Thymus (tissue), 11 donors: Measurements from ENCODE around the gene NTN5. TPM values are rescaled to one million over a fixed set of nuclear protein-coding genes. Genes with fewer than 3 reads are reported as not detected.

Experiments used
- DNase-seq, 9 donors: peaks; one replicate each; pipeline ENCODE4 v3.0.0-alpha.2; 2013; ENCODE audit warnings: low spot score in 9 of 9, low read depth in 6 of 9, missing footprints in 1 of 9
- H3K27ac ChIP-seq, 2 donors: one replicate each; pipeline ENCODE4 v1.5.1; 2013; ENCODE audit warnings: control low read depth in 1 of 2, low read depth in 1 of 2, low read length in 1 of 2, mild to moderate bottlenecking in 1 of 2, moderate library complexity in 1 of 2
- H3K27me3 ChIP-seq, 2 donors: one replicate each; pipeline ENCODE4 v1.5.1; 2013; ENCODE audit warnings: low read length in 1 of 2; ENCODE audit not compliant: control insufficient read depth in 2 of 2, insufficient read depth in 1 of 2
- H3K36me3 ChIP-seq, 2 donors: one replicate each; pipeline ENCODE4 v1.5.1; 2013; ENCODE audit warnings: low read length in 1 of 2, mild to moderate bottlenecking in 1 of 2, moderate library complexity in 1 of 2; ENCODE audit not compliant: control insufficient read depth in 2 of 2, insufficient read depth in 2 of 2
- H3K4me1 ChIP-seq, 2 donors: one replicate each; pipeline ENCODE4 v1.5.1; 2013; ENCODE audit warnings: low read length in 2 of 2; ENCODE audit not compliant: control insufficient read depth in 2 of 2, insufficient read depth in 2 of 2
- H3K4me3 ChIP-seq, 2 donors: one replicate each; pipeline ENCODE4 v1.5.1; 2013; ENCODE audit warnings: low read length in 2 of 2, control low read depth in 1 of 2, mild to moderate bottlenecking in 1 of 2
- H3K9me3 ChIP-seq, 2 donors: one replicate each; pipeline ENCODE4 v1.5.1; 2013; ENCODE audit warnings: low read length in 1 of 2, mild to moderate bottlenecking in 1 of 2; ENCODE audit not compliant: control insufficient read depth in 2 of 2, insufficient read depth in 1 of 2
- WGBS: extraction: QIAGEN DNeasy Blood & Tissue Kit; methylation state at CpG from one replicate; pipeline ENCODE4 v1.1.7; 2013; 5-methylcytosine and 5-hydroxymethylcytosine counted together
- polyA plus RNA-seq: library from polyadenylated mRNA; stranded (reverse); fragments of 200-250 nt; gene quantifications from one replicate; pipeline ENCODE4 v1.2.3, GENCODE V29; 2013
- total RNA-seq: library from RNA; stranded (reverse); fragments of 120-200 nt; gene quantifications from one replicate; pipeline ENCODE4 v1.2.4, GENCODE V29; 2013
- donor health status: healthy.

NTN5 gene
- total and polyA plus RNA-seq, 2 donors = 0.09 to 3.5 TPM

DNA sequence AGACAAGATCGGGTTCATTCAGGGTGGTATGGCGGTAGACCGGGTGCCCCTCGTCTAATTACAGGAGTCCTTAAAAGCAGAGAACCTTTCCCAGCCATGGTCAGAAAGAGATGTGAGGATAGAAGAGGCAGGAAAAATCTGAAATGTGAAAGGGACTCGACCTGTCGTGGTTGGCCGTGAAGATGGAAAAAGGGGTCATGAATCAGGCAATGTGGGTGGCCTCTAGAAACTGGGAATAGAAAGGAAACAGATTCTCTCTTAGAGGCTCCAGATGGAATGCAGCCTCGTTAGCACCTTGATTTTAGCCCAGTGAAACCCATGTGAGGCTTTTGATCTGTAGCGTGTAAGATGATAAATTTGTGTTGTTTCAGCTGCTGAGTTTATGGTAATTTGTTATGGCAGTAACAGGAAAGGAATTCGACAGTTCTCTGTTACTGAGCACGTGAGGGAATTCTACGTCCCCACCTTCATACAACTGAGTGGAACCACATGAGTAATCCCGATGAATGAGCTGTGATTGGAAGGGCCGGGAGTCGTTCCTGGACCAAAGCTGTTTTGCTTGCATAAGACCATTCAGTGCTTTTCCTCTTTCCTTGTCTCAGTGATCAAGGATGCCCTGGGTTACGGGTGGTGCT, 15.9 kb downstream of the NTN5 start:
- Histone ChIP-seq H3K36me3 (no peaks in the 10 kb centered on the region), H3K4me3 (no peak overlapping the region), H3K27me3 (peaks cover 0 to 6% of the 10 kb centered on the region in 2 donors), H3K27ac (no peak overlapping the region), H3K4me1 (peaks cover 22 to 24% of the 10 kb centered on the region in 2 donors), H3K9me3 (peaks cover 0 to 6% of the 10 kb centered on the region in 2 donors)
- DNase-seq = no peak
- 84% methylated on average over 16 of the region's 16 CpGs for WGBS

DNA sequence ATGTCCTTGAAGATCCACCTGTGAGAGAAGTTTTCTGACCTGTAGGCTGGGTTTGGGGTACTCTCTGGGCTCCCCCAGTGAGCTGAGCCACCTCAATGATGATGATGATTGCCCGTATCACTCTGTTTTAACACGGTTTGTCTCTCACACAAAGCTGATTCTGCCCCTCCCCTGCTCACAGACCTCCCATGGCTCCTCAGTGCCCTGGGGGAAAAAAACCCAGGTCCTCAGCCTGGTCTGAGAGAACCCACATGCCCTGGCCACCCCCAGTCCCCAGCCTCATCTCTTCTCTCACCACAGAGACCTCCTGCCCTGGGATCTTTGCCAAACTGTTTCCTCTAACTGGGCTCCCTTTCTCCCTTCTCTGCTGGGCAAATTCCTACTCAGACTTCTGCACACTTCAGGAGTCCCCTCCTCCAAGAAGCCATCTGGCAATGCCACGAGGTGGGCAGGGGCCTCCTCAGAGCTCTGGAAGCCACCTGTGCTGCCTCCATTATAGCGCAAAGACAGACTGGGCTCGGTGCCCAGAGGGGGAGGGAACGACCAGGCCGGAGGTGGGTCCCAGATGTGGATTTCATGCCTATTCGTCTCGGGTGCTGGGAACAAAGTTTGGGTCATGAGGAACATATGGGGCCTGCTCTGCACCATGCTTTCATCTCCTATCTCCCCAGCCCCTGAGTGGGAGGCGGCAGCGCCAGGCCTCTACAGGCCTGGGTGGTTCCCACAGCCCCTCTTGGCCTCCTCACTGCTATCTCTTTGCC, 18.3 kb downstream of the NTN5 start:
- H3K27ac ChIP-seq = peak overlapping the region; percentile 21 to 68
- WGBS = 19% methylated on average over 11 of the region's 11 CpGs
- peaks cover 16% of the 10 kb centered on the region in 2 donors for H3K4me1 ChIP-seq
- peaks cover 0 to 6% of the 10 kb centered on the region in 2 donors for H3K27me3 ChIP-seq
- H3K36me3 ChIP-seq = no peaks in the 10 kb centered on the region
- H3K4me3 ChIP-seq = no peak overlapping the region
- H3K9me3 ChIP-seq = no peaks in the 10 kb centered on the region
- DNase-seq = peak in 1 of 9 donors; percentile 50

DNA sequence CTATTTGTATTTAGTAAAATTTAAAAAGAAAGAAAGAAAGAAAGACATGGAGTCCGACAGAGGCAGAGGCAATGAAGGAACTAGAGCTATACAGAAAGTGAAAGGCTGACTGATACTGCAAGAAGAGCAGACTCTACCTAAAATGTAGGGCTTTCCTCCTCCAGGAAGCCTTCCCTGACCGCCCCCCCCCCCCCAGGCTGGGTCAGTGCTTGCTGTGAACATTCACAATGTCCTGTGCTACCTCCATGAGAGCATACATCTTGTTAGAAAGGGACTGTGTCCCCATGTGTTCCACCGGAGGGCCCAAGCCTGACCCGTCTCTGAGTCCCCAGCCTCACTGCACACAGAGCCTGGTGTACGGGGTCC, 21.2 kb downstream of the NTN5 start:
- Histone ChIP-seq H3K4me3 (no peak overlapping the region), H3K27ac (no peak overlapping the region), H3K4me1 (peaks cover 30 to 43% of the 10 kb centered on the region in 2 donors), H3K27me3 (no peaks in the 10 kb centered on the region), H3K36me3 (no peaks in the 10 kb centered on the region), H3K9me3 (no peaks in the 10 kb centered on the region)
- WGBS = 88% methylated on average over 5 of the region's 5 CpGs
- DNase-seq = no peak

DNA sequence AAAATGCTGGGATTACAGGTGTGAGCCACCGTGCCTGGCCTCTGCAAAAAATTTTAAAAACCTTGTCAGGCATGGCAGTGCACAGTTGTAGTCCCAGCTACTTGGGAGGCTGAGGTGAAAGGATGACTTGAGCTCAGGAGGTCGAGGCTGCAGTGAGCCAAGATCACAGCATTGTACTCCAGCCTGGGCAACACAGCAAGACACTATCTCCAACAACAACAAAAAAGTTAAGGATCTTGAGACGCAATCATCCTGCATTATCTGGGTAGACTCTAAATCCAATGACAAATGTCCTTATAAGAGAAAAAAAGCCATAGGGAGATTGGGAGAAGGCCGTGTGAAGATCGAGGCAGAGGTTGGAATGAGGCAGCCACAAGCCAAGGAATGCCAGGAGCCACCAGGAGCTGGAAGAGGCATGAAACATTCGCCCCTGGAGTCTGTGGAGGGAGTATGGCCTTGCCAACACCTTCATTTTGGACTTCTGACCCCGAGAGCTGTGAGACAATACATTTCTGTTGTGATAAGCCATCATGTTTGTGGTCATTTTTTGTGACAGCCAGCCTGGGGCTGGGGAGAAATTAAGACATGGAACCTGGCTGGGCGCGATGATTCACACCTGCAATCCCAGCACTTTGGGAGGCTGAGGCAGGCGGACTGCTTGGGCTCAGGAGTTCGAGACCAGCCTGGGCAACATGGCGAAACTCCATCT, 21.7 kb downstream of the NTN5 start:
- Histone ChIP-seq H3K36me3 (no peaks in the 10 kb centered on the region), H3K27me3 (peaks cover 0 to under 1% of the 10 kb centered on the region in 2 donors), H3K4me3 (no peak overlapping the region), H3K27ac (no peak overlapping the region), H3K4me1 (peaks cover 30 to 45% of the 10 kb centered on the region in 2 donors), H3K9me3 (no peaks in the 10 kb centered on the region)
- WGBS = 98% methylated on average over 12 of the region's 12 CpGs
- DNase-seq = no peak

DNA sequence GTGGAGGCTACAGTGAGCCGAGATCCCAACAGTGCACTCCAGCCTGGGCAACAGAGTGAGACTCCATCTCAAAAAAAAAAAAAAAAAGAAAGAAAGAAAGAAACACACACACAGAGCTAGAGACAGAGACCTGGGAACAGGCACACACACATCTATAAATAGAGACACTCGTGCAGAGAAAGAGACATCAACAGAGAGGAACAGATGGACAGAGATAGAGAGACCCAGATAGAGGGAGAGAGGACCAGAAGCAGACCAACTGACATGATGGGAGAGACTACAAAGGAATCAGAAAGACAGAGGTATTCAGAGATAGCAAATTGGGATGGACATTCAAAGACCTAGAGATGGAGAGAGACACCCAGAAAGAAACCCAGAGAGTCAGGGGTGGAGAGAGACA, 24.7 kb downstream of the NTN5 start:
- H3K36me3 ChIP-seq = no peaks in the 10 kb centered on the region
- no peak for DNase-seq
- H3K4me1 ChIP-seq = peaks cover 25 to 57% of the 10 kb centered on the region in 2 donors
- peaks cover 0 to 11% of the 10 kb centered on the region in 2 donors for H3K27me3 ChIP-seq
- WGBS = 72% methylated on average over 2 of the region's 2 CpGs
- no peaks in the 10 kb centered on the region for H3K9me3 ChIP-seq
- peak overlapping the region; percentile 18 to 44 for H3K27ac ChIP-seq
- no peak overlapping the region for H3K4me3 ChIP-seq

DNA sequence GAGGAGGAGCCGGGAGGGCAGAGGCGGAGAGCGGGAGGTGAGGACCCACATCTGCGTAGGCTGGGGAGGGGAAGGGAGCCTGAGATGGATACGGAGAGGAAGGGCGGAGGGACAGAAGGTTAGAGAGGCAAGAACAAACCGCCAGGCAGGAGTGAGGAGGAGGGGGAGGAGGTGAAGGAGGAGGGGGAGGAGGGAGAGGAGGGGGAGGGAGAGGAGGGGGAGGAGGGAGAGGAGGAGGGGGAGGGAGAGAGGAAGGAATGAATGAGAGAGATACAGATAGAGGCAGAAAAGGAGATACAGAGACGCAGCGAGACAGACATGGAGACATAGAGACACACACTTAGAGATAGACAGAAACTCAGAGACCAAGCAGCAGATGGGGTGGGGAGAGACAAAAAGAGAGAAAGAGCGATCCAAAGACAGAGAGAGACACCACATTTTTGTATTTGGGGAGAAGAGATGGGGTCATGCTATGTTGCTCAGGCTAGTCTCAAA, 26.0 kb downstream of the NTN5 start:
- Histone ChIP-seq H3K27me3 (peaks cover 0 to 11% of the 10 kb centered on the region in 2 donors), H3K36me3 (no peaks in the 10 kb centered on the region), H3K9me3 (no peaks in the 10 kb centered on the region), H3K27ac (peak overlapping the region; percentile 76 to 90), H3K4me1 (peaks cover 24 to 54% of the 10 kb centered on the region in 2 donors), H3K4me3 (peak overlapping the region; percentile 55 to 65)
- 14% methylated on average over 7 of the region's 10 CpGs for WGBS
- peak in 1 of 9 donors; percentile 43 for DNase-seq

DNA sequence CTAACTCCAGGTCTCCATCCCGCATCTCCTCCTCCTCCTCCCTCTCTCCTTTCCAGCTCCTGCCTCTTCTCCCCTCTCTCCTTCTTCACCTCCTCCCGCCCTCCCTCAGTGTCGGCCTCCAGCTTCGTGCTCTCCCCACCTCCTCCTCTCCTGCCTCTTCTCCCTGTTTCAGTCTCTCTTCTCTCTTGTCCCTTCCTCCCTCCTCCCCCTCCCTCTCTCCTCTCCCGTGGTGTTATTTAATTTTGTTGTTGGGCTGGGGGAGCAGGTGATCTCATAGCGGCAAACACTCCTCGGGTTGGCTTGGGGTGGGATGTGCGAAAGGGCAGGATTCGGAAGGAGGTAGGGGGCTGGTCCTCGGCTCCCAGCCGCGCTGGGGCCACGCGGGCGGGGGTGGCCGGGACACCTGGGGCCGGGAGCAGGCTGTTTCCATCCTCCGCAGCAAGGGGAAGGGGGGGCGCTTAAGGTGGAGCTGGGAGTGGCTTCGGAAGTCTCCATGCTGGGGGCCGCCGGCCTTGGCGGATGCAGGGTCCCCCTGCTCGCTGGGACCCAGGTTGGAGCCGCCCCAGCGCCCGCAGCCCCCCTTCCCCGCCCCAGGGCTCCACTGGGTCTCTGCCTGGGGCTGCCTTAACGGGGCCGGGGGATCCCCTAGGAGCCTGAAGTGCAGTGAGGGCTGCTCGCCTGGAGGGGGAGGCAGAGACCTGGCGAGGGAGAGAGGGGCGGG, 26.7 kb downstream of the NTN5 start, which contains the start of gene CA11:
CA11 (minus strand) TSS at position 187 of the 721 bp plus-strand sequence. CDS start 555 bp downstream, outside the sequence.
- Histone ChIP-seq H3K9me3 (no peaks in the 10 kb centered on the region), H3K4me3 (peak within 1 kb of the TSS; percentile 55 to 65), H3K27ac (peak within 1 kb of the TSS; percentile 76 to 90), H3K27me3 (peaks cover 0 to 11% of the 10 kb centered on the region in 2 donors), H3K4me1 (peaks cover 24 to 54% of the 10 kb centered on the region in 2 donors), H3K36me3 (no peaks in the 10 kb centered on the region)
- WGBS = under 1% methylated on average over 33 of the region's 33 CpGs
- DNase-seq = peak in 8 of 9 donors; percentile 86 to 96 (median 90)

DNA sequence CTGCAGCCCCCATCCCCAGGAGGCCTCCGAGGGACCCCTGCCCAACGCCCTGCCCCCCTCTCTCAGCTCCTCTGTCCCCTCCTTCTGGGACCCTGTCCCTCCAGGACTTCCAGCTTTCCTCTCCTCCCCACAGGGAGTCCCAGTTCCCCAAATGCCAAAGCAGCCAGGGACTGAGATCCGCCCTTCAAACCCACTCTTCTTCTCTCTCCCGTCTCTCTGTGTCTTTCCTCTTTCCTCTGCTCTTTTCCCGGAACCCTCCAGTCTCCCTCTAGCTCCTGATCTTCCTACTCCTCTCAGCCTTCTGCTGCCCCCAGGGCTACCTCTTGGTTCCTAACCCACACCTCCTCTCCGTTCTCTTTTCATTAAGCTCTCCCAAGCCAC, 27.2 kb downstream of the NTN5 start:
- DNase-seq = peak in 1 of 9 donors; percentile 52
- Histone ChIP-seq H3K36me3 (no peaks in the 10 kb centered on the region), H3K27me3 (peaks cover 0 to 11% of the 10 kb centered on the region in 2 donors), H3K9me3 (no peaks in the 10 kb centered on the region), H3K27ac (peak overlapping the region; percentile 76 to 90), H3K4me3 (peak overlapping the region; percentile 55 to 65), H3K4me1 (peaks cover 24 to 54% of the 10 kb centered on the region in 2 donors)
- WGBS = under 1% methylated on average over 6 of the region's 6 CpGs
